ENCODE measurements around the gene SPATA13.

- no peak for TF ChIP-seq ZBTB7A (IDR thresholded peaks at IDR 0.05; ENCODE audit: low read depth)
- no peak for TF ChIP-seq MAX (IDR thresholded peaks at IDR 0.05)
- TF ChIP-seq TEAD4 (IDR thresholded peaks at IDR 0.05) = no peak
- TF ChIP-seq CREB1 (IDR thresholded peaks at IDR 0.05; ENCODE audit: low read depth) = no peak
- no peak for TF ChIP-seq CEBPB (IDR thresholded peaks at IDR 0.05)
- no peak for TF ChIP-seq RAD21 (IDR thresholded peaks at IDR 0.05; ENCODE audit: low read depth)
- no peak for TF ChIP-seq YY1 (IDR thresholded peaks at IDR 0.05; ENCODE audit: low read depth)
These were observed 7.9 kb downstream of the SPATA13 start for GRCh38 chr13:24168392-24168750.
